ENCODE measurements around the gene ARFGAP3.

DNA sequence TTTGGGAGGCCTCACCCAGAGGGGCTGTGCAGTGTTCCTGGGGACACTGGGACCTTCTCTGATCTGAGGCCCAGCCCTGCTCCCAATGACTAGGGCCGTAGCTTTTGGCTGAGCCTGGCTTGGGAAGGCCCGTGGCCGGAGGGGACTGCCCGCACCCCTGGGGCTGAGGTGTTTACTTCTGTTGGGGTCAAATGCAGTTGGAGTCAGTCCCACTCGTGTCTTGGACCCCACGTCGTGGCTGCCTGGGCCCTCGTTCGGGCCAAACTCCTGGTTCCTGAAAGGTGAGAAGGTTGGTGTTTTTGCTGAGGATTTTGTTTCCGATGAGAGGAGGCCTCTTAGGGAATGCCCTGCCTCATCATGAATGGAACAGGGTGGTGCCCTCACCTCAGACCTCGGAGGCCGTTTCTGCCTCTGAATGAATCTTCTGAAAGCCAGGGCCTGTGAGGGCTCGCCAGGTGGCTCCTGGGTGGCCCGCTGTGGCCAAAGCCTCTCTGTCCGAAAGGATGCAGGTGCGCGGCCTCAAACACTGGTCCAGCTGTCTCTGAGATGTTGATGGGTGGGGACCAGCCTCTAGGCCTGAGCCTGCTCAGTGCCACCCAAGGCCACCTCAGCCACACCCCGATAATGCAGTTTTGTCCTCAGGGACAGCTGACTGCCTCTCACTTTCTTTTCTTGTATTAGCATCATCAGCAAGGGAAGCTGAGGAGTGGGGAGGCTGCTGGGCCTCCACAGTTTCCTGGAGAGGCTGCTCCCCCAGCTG lies 96.1 kb downstream of the ARFGAP3 start:
- TF ChIP-seq, protein P1, sequence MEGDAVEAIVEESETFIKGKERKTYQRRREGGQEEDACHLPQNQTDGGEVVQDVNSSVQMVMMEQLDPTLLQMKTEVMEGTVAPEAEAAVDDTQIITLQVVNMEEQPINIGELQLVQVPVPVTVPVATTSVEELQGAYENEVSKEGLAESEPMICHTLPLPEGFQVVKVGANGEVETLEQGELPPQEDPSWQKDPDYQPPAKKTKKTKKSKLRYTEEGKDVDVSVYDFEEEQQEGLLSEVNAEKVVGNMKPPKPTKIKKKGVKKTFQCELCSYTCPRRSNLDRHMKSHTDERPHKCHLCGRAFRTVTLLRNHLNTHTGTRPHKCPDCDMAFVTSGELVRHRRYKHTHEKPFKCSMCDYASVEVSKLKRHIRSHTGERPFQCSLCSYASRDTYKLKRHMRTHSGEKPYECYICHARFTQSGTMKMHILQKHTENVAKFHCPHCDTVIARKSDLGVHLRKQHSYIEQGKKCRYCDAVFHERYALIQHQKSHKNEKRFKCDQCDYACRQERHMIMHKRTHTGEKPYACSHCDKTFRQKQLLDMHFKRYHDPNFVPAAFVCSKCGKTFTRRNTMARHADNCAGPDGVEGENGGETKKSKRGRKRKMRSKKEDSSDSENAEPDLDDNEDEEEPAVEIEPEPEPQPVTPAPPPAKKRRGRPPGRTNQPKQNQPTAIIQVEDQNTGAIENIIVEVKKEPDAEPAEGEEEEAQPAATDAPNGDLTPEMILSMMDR (IDR thresholded peaks at IDR 0.05): no peak
- TF ChIP-seq EZH2phosphoT487 (IDR thresholded peaks at IDR 0.05; ENCODE audit: borderline replicate concordance, low read depth) (no peak), POLR2AphosphoS5 (IDR thresholded peaks at IDR 0.05; ENCODE audit: low read depth, low read length) (no peak), NRF1 (IDR thresholded peaks at IDR 0.05; ENCODE audit: low read depth, low read length) (no peak), GABPA (IDR thresholded peaks at IDR 0.05; ENCODE audit: low read depth) (no peak), RCOR1 (IDR thresholded peaks at IDR 0.05; ENCODE audit: low read length) (no peak), FOSL2 (IDR thresholded peaks at IDR 0.05; ENCODE audit: borderline replicate concordance, low read depth) (no peak), MXI1 (IDR thresholded peaks at IDR 0.05; ENCODE audit: low read depth, low read length) (no peak), SIN3A (IDR thresholded peaks at IDR 0.05; ENCODE audit: borderline replicate concordance, low read depth, low read length) (no peak), RXRA (IDR thresholded peaks at IDR 0.05; ENCODE audit: borderline replicate concordance, low read depth) (no peak)
- TF ChIP-seq, protein P2, sequence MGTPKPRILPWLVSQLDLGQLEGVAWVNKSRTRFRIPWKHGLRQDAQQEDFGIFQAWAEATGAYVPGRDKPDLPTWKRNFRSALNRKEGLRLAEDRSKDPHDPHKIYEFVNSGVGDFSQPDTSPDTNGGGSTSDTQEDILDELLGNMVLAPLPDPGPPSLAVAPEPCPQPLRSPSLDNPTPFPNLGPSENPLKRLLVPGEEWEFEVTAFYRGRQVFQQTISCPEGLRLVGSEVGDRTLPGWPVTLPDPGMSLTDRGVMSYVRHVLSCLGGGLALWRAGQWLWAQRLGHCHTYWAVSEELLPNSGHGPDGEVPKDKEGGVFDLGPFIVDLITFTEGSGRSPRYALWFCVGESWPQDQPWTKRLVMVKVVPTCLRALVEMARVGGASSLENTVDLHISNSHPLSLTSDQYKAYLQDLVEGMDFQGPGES (IDR thresholded peaks at IDR 0.05; ENCODE audit: low read depth, low read length): no peak
- TF ChIP-seq, protein P3, sequence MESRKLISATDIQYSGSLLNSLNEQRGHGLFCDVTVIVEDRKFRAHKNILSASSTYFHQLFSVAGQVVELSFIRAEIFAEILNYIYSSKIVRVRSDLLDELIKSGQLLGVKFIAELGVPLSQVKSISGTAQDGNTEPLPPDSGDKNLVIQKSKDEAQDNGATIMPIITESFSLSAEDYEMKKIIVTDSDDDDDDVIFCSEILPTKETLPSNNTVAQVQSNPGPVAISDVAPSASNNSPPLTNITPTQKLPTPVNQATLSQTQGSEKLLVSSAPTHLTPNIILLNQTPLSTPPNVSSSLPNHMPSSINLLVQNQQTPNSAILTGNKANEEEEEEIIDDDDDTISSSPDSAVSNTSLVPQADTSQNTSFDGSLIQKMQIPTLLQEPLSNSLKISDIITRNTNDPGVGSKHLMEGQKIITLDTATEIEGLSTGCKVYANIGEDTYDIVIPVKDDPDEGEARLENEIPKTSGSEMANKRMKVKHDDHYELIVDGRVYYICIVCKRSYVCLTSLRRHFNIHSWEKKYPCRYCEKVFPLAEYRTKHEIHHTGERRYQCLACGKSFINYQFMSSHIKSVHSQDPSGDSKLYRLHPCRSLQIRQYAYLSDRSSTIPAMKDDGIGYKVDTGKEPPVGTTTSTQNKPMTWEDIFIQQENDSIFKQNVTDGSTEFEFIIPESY (IDR thresholded peaks at IDR 0.05; ENCODE audit: borderline replicate concordance, low read depth): no peak
- TF ChIP-seq, protein P4, sequence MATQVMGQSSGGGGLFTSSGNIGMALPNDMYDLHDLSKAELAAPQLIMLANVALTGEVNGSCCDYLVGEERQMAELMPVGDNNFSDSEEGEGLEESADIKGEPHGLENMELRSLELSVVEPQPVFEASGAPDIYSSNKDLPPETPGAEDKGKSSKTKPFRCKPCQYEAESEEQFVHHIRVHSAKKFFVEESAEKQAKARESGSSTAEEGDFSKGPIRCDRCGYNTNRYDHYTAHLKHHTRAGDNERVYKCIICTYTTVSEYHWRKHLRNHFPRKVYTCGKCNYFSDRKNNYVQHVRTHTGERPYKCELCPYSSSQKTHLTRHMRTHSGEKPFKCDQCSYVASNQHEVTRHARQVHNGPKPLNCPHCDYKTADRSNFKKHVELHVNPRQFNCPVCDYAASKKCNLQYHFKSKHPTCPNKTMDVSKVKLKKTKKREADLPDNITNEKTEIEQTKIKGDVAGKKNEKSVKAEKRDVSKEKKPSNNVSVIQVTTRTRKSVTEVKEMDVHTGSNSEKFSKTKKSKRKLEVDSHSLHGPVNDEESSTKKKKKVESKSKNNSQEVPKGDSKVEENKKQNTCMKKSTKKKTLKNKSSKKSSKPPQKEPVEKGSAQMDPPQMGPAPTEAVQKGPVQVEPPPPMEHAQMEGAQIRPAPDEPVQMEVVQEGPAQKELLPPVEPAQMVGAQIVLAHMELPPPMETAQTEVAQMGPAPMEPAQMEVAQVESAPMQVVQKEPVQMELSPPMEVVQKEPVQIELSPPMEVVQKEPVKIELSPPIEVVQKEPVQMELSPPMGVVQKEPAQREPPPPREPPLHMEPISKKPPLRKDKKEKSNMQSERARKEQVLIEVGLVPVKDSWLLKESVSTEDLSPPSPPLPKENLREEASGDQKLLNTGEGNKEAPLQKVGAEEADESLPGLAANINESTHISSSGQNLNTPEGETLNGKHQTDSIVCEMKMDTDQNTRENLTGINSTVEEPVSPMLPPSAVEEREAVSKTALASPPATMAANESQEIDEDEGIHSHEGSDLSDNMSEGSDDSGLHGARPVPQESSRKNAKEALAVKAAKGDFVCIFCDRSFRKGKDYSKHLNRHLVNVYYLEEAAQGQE (IDR thresholded peaks at IDR 0.05; ENCODE audit: low read depth, low read length): no peak

Data from SK-N-SH (cell line).